Activated naive CD8-positive, alpha-beta T cell treated with anti-CD3 and anti-CD28 coated beads, Interleukin-2, amount 10 ng/mL, durations not matched to agents 7 days and 5 days (primary cell): Measurements from ENCODE around the gene ATOH8. TPM values are rescaled to one million over a fixed set of nuclear protein-coding genes. Genes with fewer than 3 reads are reported as not detected.

Experiments used
- ATAC-seq: fragments of 150-1000 bp; cut with Tn5 transposase; one replicate; pipeline ENCODE4 v1.10.0; 2021; ENCODE audit warnings: low read depth, moderate library complexity
- POLR2A ChIA-PET: fragments of 350-600 bp; sonication (Branson Sonifier 250); formaldehyde crosslinking; loops from one replicate; lab custom pipeline; 2021; ENCODE audit warnings: antibody characterized with exemption; lab: Charles Lee
- DNase-seq: peaks from one replicate; pipeline ENCODE4 v3.0.0; 2021
- H3K27ac Mint-ChIP-seq: one replicate; pipeline ENCODE4 v1.8.0; 2022; ENCODE audit warnings: mild to moderate bottlenecking, mixed read lengths
- H3K27me3 Mint-ChIP-seq: one replicate; pipeline ENCODE4 v1.8.0; 2022; ENCODE audit warnings: mild to moderate bottlenecking, moderate library complexity, mixed read lengths
- H3K36me3 Mint-ChIP-seq: one replicate; pipeline ENCODE4 v1.8.0; 2021; ENCODE audit warnings: mild to moderate bottlenecking, mixed read lengths
- H3K4me1 Mint-ChIP-seq: one replicate; pipeline ENCODE4 v1.8.0; 2021; ENCODE audit warnings: mixed read lengths
- H3K4me3 Mint-ChIP-seq: one replicate; pipeline ENCODE4 v1.8.0; 2022; ENCODE audit warnings: mild to moderate bottlenecking, moderate library complexity, mixed read lengths
- H3K9me3 Mint-ChIP-seq: one replicate; pipeline ENCODE4 v1.8.0; 2021; ENCODE audit warnings: mixed read lengths
- total RNA-seq, 2 experiments: library from RNA; stranded (reverse); gene quantifications; one replicate each; pipeline ENCODE4 v1.2.3, GENCODE V29; 2021

ATOH8 gene
- total RNA-seq, 2 experiments from 2014 or later: not detected

- peaks cover 6% of the 10 kb centered on the region for H3K9me3 Mint-ChIP-seq
- ATAC-seq: no peak
- POLR2A ChIA-PET: no interaction called here
These were observed 30.0 kb upstream of the ATOH8 start for GRCh38 chr2:85723707-85724360.

GRCh38 chr2:85724731-85725181, 29.0 kb upstream of the ATOH8 start:
- peaks cover 29% of the 10 kb centered on the region for H3K27me3 Mint-ChIP-seq
- H3K4me1 Mint-ChIP-seq: peaks cover 7% of the 10 kb centered on the region
- peaks cover 1% of the 10 kb centered on the region for H3K36me3 Mint-ChIP-seq
- peaks cover 6% of the 10 kb centered on the region for H3K9me3 Mint-ChIP-seq
- ATAC-seq: no peak
- no peak for DNase-seq
- no peak overlapping the region for H3K27ac Mint-ChIP-seq
- POLR2A ChIA-PET: no interaction called here
- no peak overlapping the region for H3K4me3 Mint-ChIP-seq

More at GRCh38 chr2:85723707-85724360, 30.0 kb upstream of the ATOH8 start:
- H3K36me3 Mint-ChIP-seq: peaks cover 1% of the 10 kb centered on the region
- H3K4me1 Mint-ChIP-seq: peaks cover 2% of the 10 kb centered on the region
- peaks cover 29% of the 10 kb centered on the region for H3K27me3 Mint-ChIP-seq
- no peak overlapping the region for H3K4me3 Mint-ChIP-seq
- no peak for DNase-seq
- no peak overlapping the region for H3K27ac Mint-ChIP-seq

GRCh38 chr2:85725451-85725850, 28.3 kb upstream of the ATOH8 start:
- no peak overlapping the region for H3K27ac Mint-ChIP-seq
- peaks cover 3% of the 10 kb centered on the region for H3K9me3 Mint-ChIP-seq
- ATAC-seq (no peak), DNase-seq (no peak)
- POLR2A ChIA-PET: interaction anchor here (1.1 kb wide), 1 partner anchor 29 kb away, joined by 3 read pairs; no protein-coding TSS in a partner anchor
- peaks cover 7% of the 10 kb centered on the region for H3K4me1 Mint-ChIP-seq
- H3K27me3 Mint-ChIP-seq: peaks cover 29% of the 10 kb centered on the region
- H3K4me3 Mint-ChIP-seq: no peak overlapping the region
- H3K36me3 Mint-ChIP-seq: peaks cover 1% of the 10 kb centered on the region

DNA sequence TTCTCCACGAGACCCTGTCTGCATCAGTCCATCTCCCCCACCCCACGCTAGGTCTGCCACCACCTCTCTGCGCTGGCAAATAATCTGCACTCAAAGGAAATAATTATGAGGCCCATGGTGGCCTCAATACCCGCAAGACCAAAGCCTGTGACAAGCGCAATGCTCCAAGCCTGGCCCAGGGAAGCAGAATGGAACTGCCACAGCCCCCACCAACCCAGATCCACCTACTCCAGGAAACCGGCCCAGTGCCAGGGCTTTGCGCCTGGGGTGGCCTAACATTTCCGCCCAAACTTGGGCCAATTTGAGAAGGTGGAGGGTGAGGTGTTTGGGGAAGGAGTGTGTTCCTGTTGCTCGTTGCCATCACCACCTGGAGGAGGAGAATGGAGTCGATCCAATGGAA, 26.0 kb upstream of the ATOH8 start:
- no peak for ATAC-seq
- POLR2A ChIA-PET: no interaction called here
- peaks cover 6% of the 10 kb centered on the region for H3K4me1 Mint-ChIP-seq
- H3K4me3 Mint-ChIP-seq: no peak overlapping the region
- DNase-seq: no peak
- no peak overlapping the region for H3K27ac Mint-ChIP-seq
- peaks cover 31% of the 10 kb centered on the region for H3K27me3 Mint-ChIP-seq
- H3K36me3 Mint-ChIP-seq: no peaks in the 10 kb centered on the region
- no peaks in the 10 kb centered on the region for H3K9me3 Mint-ChIP-seq

DNA sequence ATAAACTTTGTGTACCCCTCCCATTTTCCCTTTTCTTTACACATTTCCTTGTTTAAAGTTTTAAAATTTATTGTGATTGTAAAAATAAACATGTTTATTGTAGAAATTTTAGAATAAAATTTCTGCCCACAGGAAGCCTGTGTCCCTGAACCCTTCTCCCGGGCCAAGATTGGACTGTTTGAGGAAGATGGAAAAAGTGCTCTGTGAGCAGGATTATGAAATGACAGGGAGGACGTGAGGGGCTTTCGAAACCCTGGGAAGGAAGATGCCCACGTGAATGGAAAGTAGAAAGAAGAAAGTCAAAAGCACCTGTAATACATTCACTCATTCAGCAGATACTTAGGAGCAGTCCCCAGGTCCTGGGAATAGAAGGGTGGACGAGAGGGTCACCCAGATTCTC, 25.4 kb upstream of the ATOH8 start:
- Mint-ChIP-seq H3K27ac (no peak overlapping the region), H3K9me3 (no peaks in the 10 kb centered on the region), H3K4me1 (peaks cover 6% of the 10 kb centered on the region), H3K36me3 (no peaks in the 10 kb centered on the region), H3K4me3 (no peak overlapping the region), H3K27me3 (peaks cover 31% of the 10 kb centered on the region)
- DNase-seq (no peak), ATAC-seq (no peak)
- POLR2A ChIA-PET: no interaction called here

DNA sequence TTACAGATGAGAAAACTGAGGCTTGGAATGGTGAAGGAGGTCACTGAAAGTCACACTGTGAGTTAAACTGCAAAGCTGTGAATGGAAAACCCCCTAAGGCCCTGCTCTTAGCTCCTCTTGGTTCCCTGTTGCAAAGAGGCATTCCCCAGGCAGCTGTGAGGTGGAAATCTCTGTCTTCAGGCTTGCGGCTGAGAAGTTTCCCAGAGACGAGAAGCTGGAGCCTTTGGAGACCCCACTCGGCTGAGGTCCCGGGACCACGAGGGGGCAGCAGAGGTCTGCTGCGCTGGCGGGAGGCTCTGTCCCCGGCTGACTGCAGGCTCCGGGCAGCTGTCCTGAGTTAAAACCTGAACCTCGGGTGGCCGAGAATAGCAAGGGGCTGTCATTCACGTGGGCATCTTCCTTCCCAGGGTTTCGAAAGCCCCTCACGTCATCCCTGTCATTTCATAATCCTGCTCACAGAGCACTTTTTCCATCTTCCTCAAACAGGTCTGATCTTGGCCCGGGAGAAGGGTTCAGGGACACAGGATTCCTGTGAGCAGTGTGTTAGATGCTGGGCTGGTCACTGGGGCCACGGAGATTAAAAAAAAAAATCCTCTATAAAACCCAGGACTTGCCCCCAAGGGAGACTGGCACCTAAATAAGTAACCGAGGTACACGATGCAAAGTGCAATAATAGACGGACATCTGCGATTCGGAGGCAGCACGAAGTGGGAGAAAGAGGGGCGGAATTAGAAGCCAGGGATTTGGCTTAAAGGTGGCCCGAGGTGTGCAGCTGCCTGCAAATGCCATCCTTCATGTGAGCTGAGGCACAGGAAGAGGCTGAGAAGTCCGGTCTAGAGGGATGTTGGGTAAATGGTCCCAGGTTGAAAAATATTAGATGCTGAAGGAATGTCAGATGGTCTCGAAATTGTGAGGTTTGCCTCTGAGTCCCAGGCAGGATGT, 24.6 kb upstream of the ATOH8 start:
- Mint-ChIP-seq H3K36me3 (no peaks in the 10 kb centered on the region), H3K9me3 (no peaks in the 10 kb centered on the region), H3K27me3 (peaks cover 36% of the 10 kb centered on the region), H3K4me3 (no peak overlapping the region), H3K4me1 (peaks cover 6% of the 10 kb centered on the region), H3K27ac (no peak overlapping the region)
- ATAC-seq: peak; percentile 94
- POLR2A ChIA-PET: interaction anchor here (0.5 kb wide), 1 partner anchor 161 kb away, joined by 6 read pairs; no protein-coding TSS in a partner anchor
- DNase-seq: peak; percentile 85

- Mint-ChIP-seq H3K4me1 (peaks cover 6% of the 10 kb centered on the region), H3K27ac (no peak overlapping the region), H3K36me3 (no peaks in the 10 kb centered on the region), H3K4me3 (no peak overlapping the region), H3K9me3 (no peaks in the 10 kb centered on the region), H3K27me3 (peaks cover 31% of the 10 kb centered on the region)
- ATAC-seq (no peak), DNase-seq (no peak)
- POLR2A ChIA-PET: no interaction called here
These were observed 23.8 kb upstream of the ATOH8 start for GRCh38 chr2:85729825-85730510.

DNA sequence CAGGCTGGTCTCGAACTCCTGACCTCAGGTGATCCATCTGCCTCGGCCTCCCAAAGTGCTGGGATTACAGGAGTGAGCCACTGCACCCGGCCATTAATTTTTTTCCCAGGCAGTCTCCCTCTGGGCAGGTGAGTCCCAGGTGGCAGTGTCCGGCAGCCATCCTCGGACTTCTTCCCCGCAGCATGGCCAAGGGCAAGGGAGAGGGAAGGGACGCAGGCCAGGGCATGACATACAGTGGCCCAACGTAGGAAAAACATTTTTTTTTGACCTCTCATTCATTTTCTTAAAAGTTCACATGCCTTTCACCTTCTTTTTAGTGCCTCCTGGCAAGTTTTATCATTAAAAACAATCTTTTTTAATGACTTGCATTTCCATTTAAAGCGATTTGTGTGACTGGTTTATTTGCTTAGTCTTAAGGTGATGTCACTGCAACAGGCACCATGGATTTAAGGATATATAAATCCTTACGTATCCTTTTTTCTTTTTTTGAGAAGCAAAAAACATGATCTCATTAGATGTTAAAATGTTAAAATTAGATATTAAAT, 23.0 kb upstream of the ATOH8 start:
- ATAC-seq (no peak), DNase-seq (no peak)
- POLR2A ChIA-PET: no interaction called here
- no peak overlapping the region for H3K4me3 Mint-ChIP-seq
- H3K27ac Mint-ChIP-seq: no peak overlapping the region
- no peaks in the 10 kb centered on the region for H3K9me3 Mint-ChIP-seq
- H3K36me3 Mint-ChIP-seq: no peaks in the 10 kb centered on the region
- H3K4me1 Mint-ChIP-seq: peaks cover 6% of the 10 kb centered on the region
- H3K27me3 Mint-ChIP-seq: peaks cover 24% of the 10 kb centered on the region

GRCh38 chr2:85731606-85732005, 22.2 kb upstream of the ATOH8 start:
- no peak for DNase-seq
- peaks cover 25% of the 10 kb centered on the region for H3K27me3 Mint-ChIP-seq
- no peak overlapping the region for H3K4me3 Mint-ChIP-seq
- no peaks in the 10 kb centered on the region for H3K36me3 Mint-ChIP-seq
- H3K27ac Mint-ChIP-seq: no peak overlapping the region
- ATAC-seq: no peak
- no peaks in the 10 kb centered on the region for H3K9me3 Mint-ChIP-seq
- POLR2A ChIA-PET: no interaction called here
- peaks cover 6% of the 10 kb centered on the region for H3K4me1 Mint-ChIP-seq

DNA sequence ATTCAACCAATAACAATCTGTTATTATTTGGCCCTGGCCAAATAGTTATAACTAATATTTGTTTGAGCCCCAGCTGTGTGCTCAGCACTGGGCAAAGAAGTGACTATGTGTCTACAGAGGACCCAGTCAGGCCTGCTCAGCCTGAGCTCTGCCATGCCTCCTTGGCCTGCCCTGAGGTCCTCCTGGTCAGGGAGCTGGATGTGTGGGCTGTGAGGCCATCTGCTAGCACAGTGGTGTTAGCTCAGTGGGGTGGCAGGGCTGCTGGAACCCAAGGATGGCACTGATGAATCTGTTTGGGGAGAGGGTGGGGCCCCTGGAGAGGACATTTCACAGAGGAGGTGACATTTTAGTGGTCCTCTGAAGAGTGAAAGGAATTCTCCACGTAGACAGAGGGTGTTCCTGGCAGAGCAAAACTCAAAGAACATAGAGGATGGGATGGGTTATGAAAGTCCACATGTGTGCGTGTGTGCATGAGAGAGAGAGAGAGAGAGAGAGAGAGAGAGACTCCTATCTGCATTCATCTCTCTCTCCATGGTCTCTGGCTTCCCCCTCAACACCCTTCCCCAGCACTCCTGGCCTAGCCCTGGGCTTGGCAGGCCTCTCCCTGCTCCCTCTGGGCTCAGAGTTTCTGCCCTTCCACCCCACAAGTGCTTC, 21.2 kb upstream of the ATOH8 start:
- peaks cover 25% of the 10 kb centered on the region for H3K27me3 Mint-ChIP-seq
- POLR2A ChIA-PET: no interaction called here
- peaks cover 6% of the 10 kb centered on the region for H3K4me1 Mint-ChIP-seq
- H3K36me3 Mint-ChIP-seq: no peaks in the 10 kb centered on the region
- H3K4me3 Mint-ChIP-seq: no peak overlapping the region
- DNase-seq: no peak
- no peaks in the 10 kb centered on the region for H3K9me3 Mint-ChIP-seq
- ATAC-seq: no peak
- H3K27ac Mint-ChIP-seq: no peak overlapping the region

- DNase-seq (no peak), ATAC-seq (no peak)
- POLR2A ChIA-PET: no interaction called here
- Mint-ChIP-seq H3K27me3 (peaks cover 23% of the 10 kb centered on the region), H3K4me1 (peaks cover 6% of the 10 kb centered on the region), H3K9me3 (no peaks in the 10 kb centered on the region), H3K36me3 (no peaks in the 10 kb centered on the region), H3K4me3 (no peak overlapping the region), H3K27ac (no peak overlapping the region)
These were observed 20.4 kb upstream of the ATOH8 start for GRCh38 chr2:85733121-85733960.

DNA sequence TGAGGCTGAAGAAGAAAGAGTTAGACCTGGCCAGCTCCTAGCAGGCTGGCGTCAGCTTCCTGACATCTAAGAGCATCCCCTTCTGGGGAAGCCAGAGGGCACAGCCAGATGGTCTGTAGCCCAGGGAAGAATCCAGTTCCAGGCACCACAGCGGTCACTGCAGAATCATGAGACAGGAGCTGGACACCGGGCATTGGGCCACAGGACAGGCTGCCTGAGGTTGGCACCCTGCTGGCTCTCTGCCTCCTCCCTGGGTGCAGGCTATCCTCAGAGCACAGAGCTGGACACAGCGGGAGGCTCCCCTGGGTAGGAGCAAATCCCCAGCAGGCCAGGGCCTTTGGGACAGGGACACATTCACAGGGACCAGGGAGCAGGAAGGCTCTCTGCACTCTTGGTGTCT, 19.8 kb upstream of the ATOH8 start:
- no peaks in the 10 kb centered on the region for H3K9me3 Mint-ChIP-seq
- POLR2A ChIA-PET: no interaction called here

More for the DNA sequence above, 19.8 kb upstream of the ATOH8 start:
- Mint-ChIP-seq H3K27ac (no peak overlapping the region), H3K36me3 (no peaks in the 10 kb centered on the region), H3K27me3 (peaks cover 29% of the 10 kb centered on the region), H3K4me1 (peaks cover 5% of the 10 kb centered on the region), H3K4me3 (no peak overlapping the region)
- DNase-seq: no peak
- ATAC-seq: no peak
